HG02763 (cell line): ENCODE results near the gene GALNTL6.

ENCODE experiments used
- ATAC-seq: cut with Tn5 transposase; IDR thresholded peaks from one replicate; pipeline ENCODE4 v1.9.1; 2021; ENCODE audit warnings: mild to moderate bottlenecking, moderate library complexity; ENCODE audit not compliant: unreplicated experiment

The GALNTL6 gene

DNA sequence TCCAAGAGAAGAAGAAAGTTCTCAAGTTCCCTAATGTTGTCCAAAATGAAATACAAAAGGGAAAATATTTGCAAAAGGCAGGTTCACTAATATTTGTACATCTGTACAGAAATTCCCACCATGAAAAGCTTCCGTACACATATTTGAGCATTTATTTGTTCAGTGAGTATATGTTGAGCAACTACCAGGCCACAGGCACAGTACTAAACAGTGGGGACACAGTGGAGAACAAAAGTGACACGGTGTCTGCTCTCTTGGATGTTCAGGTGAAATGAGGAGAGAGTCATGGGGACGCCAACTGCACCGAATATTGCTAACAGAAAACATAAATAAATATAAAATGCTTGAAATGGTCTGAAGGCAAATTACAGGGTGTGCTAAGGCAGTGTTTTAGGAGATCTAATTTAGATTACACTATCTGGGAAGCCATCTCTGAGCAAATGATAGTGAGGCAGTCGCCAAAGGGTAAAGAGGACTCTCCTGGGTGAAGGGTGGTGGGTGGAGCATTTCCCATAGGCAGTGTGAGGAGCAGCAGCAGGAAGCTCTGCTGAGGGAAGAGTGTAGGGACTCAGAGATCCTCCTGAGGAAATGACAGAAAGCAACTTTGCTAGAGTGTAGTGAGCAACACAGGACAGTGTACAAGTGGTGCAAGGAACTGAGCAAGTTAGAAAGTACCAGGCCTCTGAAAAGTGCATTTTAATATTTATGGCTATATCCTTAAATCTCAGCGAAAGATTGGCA, 375.2 kb downstream of the GALNTL6 start:
- no peak for ATAC-seq

DNA sequence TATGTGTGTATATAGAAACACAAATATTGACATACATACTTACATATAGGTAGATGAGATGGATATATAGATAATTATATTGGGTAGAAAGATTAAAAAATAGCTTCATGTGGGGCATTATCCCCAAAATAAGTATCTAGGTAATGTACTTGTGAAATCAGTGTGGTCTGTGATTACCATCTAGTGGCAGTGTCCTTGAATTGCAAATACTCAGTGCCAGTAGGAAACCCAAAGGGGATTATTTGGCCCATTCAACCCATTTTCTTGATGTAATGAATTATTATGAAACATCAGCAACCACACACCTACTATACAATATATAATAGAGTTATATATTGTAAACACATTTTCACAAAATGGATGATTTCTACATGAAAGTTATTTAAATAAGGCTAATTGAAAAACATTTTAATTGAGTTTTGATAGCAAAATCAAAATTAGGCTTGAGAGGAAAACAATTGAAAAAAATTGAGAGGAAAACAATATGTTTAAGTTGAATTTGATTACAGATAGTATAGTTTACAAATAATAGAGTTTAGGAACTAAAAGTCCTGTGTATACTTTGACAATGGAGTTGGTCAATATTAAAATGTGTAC, 389.4 kb downstream of the GALNTL6 start:
- ATAC-seq: no peak

DNA sequence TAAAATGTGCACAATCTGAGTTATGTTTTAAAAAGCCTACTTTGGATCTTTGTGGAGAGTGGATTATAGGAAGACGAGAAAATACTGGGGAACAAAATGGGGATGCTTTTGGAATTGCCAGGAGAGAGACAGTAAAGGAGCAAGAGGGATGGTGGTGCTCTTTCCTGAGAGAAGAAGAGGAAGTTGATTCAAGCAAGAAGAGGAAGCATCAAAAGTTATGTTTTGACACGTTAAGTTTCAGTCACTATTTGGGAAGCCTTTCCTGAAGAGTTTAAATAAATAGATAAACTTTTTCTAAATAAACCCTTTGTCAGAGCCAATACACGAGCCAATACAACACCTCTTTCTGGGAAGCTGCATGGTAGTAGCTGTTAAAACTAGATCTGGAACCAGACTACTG, 394.1 kb downstream of the GALNTL6 start:
- ATAC-seq: no peak

DNA sequence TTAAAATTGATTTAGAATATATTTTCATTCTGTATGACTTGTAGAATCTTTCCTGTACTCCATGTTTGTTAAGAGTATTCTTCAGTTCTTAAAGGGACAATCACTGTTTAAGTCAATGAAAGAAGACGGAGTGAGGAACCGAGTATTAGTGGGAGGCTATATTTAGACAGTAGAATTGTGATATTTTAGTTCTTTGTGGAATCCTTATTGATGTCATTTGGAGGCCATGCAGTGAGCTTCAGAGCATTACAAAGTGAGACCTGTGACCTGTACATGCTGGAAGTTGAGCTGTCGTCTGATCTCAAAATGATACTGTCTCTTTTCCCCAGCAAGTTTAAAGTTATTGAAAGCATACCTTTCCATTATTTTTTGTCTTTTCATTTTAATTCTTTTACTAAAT, 394.7 kb downstream of the GALNTL6 start:
- no peak for ATAC-seq

DNA sequence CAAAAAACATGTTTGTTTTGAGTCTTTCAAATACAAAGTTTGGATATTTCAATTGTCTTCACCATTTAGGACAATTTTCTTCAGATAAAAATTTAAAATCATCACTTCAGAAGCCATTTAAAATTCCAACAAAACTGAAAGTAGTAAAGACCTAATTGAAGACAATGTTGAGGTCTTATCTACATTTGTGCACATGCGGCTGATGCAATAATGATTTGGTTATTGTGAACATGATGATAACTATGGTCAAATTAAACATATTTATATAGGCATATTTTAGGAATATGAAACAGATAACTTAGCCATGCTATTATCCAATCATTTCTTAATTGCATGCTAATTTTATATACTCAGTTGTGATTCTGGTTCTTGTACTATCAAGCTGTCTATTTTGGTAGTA, 407.5 kb downstream of the GALNTL6 start:
- ATAC-seq: no peak

DNA sequence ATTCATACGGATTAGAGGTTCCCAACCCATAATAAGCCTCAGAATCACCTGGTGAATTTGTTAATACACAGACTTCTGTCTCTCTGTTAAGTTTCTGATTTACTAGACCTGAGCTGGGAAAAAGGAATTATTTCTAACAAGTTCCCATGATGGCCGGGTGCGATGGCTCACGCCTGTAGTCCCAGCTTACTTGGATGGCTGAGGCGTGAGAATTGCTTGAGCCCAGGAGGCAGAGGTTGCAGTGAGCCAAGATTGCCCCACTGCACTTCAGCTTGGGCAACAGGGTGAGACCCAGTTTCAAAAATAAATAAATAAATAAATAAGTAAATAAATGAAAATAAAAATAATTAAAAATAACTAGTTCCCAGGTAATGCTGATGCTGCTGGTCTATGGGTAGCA, 412.3 kb downstream of the GALNTL6 start:
- no peak for ATAC-seq

DNA sequence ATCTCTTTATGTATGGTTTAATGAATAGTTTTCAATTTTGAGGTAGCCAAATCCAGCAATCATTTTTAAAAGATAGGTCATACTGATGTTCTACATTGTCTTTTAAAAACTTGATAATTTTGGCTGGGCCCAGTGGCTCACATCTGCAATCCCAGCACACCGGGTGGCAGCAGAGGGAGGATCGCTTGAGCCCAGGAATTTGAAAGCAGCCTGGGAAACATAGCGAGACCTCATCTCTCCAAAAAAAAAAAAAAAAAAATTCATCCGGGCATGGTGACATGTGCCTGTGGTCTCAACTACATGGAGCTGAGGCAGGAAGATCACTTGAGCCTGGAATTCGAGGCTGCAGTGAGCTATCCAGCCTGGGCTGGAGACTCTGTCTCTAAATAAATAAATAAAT, 419.8 kb downstream of the GALNTL6 start:
- no peak for ATAC-seq

DNA sequence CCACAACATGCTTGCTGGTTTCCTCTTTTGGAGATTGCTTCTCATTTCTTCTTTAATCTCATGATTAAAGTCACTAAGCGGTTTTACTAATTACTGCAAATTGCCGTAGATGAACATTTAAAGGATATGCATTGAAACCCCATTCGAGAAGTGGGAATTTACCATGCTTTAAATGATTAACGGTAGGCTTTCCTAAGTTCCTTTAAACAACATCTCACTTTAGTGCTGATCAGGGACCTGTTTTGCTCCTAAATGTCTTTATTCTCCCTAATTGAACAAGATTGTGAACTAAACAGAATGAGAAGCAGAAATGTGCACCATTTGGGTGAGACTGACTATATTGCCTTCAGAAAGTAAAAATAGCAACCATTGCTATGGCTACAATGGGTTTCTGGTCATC, 430.3 kb downstream of the GALNTL6 start:
- no peak for ATAC-seq

DNA sequence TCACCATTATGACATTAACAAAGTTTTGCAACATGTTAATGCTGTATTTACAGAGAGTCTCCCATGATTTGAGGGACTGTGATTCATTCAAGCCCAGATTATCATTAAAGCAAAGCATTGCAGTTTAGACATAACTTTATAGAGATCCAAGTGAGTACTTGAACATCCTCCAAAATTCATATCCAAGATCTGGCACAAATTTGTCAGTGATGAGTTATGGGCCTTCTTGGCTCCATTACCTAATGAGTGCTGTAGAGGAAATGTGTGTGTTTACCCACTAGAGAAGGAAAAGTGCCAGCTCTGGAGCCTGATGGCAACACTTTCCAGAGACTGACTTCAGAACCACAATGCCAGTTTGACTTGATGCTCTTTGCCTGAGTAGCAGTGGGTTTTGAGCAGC, 432.3 kb downstream of the GALNTL6 start:
- ATAC-seq: no peak

DNA sequence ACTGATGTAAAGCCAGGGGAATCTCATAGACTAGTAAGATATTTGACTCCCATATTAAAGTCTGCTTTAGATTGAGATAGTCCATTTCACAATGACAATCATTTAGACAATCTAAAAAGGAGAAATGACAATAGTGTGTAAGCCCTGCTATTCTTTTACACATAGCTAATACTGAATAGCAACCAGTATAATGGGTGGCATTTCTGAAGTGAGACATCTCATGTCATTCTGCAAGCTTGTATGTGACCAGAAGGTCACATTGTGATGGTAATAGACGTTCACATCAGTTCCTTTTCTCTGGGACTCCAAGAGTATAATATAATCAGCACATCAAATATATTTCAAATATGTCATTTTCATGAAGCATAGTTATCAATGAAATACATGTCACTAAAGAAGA, 440.2 kb downstream of the GALNTL6 start:
- no peak for ATAC-seq

DNA sequence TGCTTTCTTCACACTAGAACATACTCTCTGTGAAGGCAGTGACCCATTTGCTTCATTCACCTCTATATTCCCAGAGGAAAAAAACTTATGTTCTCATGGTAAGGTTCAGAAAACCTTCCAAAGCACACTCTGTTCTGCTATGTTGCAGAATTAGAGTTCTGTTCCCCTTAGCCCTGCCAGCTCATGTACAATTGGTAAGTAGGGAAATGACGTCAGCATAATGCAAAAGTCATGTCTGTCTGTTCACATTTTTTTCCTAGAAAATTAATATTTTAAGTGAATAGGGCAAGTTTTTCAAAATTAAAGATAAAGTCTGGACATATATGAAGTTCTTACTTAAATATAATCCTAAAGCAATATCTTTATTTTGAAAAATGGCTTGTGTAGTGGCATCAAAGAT, 443.6 kb downstream of the GALNTL6 start:
- no peak for ATAC-seq

DNA sequence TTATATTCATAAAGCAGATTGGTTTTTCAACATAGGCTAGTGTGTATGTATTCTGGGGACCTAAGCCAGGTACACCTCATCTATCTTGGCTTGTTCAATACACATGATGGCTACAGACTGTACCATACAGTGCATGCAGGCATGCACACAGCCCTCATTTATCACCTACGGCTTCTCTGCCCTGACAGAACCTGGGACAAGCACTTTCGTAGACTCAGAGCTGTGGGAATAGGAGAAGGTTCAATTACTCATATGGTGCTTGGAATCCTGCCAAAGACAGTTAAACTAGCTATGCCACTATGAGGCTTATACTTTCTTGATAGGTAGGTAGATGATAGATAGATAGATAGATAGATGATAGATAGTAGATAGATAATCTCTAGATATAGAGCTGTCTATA, 457.2 kb downstream of the GALNTL6 start:
- no peak for ATAC-seq

DNA sequence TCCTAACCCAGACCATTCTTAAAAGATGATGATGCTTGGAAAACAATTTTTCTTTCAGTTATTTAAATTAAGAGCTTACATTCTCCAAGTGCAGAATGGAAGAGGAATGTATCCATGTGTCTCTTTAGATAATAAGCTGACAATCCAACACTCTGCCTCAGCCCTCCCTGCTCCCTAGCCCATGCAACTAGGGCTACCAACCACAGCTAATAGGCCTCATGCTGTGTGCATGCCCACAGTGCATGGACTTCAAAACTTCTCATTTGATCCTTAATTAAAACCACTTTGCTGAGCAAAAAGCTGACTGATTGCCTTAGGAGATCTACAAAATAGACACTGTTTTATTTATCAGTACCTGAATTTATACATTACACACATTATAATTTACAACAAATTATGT, 473.9 kb downstream of the GALNTL6 start:
- ATAC-seq: no peak

DNA sequence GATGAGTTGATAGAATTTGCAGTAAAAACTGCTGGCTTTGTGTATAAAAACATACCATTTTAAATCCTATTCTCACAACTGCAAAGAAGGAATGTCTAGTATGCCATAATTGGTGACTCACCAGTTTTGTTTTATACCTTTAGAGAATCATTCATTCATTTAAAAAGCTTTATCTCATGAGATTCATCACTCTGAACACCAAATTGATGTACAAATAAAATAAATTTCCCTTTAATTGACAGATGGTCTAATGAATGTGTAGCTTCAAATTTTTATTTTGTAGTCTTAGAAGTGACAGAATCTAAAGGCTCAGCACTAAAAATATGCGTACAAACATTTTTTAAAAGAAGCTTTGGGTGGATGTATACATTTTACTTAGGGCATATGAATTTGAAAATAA, 492.5 kb downstream of the GALNTL6 start:
- ATAC-seq: no peak

DNA sequence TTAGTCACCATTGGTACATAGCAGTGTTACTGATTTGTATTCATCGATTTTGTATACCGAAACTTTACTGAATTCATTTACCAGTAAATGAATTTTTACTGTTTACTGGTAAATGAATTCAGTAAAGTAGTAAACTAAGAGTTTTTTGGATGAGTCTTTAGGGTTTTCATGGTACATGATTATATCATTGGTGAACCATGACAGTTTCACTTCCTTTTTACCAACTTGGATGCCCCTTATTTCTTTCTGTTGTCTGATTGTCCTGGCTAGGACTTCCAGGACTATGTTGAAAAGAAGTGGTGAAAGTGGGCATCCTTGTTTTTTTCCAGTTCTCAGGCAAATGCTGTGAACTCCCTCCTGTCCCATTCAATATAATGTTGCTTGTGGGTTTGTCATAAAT, 494.9 kb downstream of the GALNTL6 start:
- ATAC-seq: peak; percentile 51

DNA sequence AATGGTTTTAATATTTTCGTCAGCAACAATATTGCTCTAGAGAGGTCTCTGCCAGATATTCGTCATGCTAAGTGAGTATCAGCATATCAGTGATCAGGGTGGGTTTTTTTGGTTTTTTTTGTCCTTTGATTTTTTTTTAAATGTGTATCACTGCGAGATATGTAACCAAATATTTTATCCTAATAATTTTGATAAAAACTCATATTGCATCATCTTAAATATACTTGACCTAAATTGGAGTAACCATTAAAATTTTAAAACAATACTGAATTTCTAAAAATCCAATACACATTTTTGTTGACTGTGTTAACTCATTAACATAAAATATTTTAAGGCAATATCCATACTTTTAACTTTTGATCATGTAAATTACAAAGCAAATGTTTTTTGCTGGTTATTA, 498.5 kb downstream of the GALNTL6 start:
- no peak for ATAC-seq

DNA sequence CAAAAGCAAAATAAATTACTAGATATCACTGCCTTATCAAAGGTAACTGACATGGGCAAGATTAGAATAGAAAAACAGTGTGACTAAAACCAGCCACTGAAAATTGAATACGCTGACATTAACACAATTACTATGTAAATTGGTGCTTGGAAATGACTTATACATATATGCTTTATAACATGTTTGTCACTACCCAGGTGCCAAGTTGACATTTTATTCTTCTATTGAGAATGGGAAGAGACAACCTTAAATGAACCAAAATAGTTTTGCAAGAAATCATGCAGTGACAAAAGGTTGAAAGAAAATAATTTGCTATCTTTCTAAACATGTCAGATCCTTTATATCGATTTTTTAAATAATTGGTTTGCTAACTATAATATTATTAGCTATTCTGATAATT, 510.1 kb downstream of the GALNTL6 start:
- no peak for ATAC-seq

DNA sequence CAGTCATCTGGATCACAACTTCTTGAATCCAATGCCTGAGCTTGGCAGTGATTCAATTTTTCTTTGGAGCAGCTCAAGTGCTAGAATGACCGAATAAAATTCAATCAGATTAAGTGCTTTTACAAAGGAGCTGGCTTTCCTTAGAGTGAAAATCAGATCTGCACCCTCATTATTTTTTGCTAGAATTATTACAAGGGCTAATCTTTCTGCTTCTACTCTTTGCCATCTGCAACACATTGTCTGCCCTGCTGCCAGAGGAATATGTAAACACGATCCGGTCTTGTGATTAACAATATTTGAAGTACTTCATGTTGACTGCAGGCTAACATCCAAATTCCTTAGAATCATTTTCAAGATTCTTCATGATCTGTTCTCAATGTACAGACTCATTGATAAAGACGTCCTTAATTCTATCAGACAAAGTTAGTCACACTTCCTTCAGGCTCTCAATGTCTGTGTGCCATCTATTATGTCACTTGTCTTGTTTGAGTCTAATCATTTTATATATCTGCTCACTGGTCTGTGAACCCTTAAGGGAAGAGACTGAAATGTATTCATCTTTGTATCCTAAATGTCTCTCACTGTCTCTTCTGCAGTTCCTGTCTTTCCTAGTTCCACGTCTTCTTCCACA, 531.2 kb downstream of the GALNTL6 start:
- no peak for ATAC-seq

DNA sequence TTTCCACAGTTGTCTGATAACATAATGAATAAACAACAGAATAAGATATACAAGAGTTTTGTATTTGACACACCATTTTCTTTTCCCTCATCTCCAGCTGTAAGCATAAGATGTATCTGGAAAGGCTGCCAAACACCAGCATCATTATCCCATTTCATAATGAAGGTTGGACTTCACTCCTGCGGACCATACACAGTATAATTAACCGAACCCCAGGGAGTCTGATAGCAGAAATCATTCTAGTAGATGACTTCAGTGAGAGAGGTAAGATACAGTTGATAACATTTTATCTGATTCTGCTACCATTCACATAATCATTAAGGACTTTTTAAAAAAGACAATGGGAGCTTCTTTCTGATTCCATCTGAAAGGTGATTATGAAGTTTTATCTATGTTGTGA, 535.2 kb downstream of the GALNTL6 start:
- no peak for ATAC-seq

DNA sequence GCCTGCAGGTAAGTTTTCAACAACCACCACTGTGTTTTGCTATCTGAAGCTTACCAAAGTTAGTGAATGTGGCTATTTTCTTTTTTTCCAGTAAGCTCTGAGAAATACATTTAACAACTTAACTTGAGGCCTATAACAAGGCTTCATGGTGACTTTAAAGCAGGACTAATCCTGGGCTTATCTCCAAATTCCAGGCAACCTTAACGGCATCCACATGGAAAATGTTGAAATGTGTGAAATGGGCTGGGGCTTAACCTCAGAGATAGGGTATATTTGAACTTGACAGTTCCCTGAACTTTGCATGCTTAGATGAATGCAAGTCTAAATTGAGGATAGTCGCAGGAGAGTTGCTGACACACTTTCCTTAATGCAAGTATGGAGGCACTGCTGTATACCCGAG, 539.2 kb downstream of the GALNTL6 start:
- ATAC-seq: no peak

DNA sequence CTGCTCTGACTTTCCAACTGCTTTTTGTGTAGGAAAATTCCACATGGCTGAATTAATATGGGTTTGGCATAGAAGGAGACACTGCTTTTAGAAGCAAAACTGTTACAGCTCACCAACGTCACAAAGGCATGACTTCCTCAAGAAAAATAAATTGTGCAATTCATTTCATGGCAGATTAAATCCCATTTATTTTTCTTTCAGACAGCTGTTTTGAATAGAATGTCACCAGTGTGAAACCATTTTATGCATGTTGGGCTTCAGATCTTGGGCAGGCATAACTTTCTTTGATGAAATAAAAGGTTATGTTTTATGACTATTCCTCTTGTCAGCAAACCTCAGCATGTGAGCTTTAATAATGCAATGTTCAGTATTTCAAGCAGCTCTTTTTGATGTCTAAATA, 542.8 kb downstream of the GALNTL6 start:
- ATAC-seq: no peak

DNA sequence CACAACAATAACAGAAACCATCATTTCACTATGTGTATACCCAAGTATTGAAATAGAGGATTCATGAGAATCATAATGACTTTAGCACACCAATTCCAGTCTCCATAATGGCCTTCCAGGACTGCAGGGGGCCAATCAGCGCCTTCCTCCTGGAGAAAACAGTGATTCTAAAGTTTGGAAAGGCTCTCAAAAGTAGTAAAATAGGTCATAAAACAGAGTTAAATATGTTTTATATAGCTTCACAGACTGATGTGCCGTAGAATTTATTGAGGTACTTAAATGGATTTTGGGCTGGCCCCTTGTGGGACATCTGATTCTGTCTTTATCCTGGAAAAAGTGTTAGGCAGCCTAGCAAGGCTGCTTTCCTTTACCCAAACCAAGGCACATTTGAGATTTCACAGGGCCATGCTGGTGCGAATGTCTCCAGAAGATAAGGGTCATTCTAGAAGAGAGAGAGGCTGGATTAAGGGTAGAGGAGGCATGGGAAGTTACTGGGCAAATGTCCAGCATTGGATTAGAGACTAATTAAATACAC, 543.9 kb downstream of the GALNTL6 start:
- no peak for ATAC-seq
